HG02943 (cell line): ENCODE results near the gene CD302.
A peak's percentile ranks its signal among the peaks of the same experiment; 100 is the strongest.
"Not testable (repeated sequence)": the region's sequence is repeated elsewhere in the genome, so short reads cannot be mapped to it uniquely, and the experiment has no call there.

Source experiments
- ATAC-seq: cut with Tn5 transposase; IDR thresholded peaks from one replicate; pipeline ENCODE4 v1.9.1; 2021; ENCODE audit warnings: mild to moderate bottlenecking, low read depth, moderate library complexity; ENCODE audit not compliant: unreplicated experiment

Gene CD302

GRCh38 chr2:159797543-159798375 is at the start of gene CD302:
Gene CD302 (minus strand): TSS chr2:159798208. CDS start chr2:159798198, 10 bp downstream.
- ATAC-seq, result peak; percentile 57

GRCh38 chr2:159846564-159846963 is 48.6 kb upstream of the CD302 start:
- ATAC-seq, result no peak

- no peak for ATAC-seq
Observed at GRCh38 chr2:159840616-159841015, 42.6 kb upstream of the CD302 start.

GRCh38 chr2:159832858-159833257 is 34.9 kb upstream of the CD302 start:
- no peak for ATAC-seq

GRCh38 chr2:159832026-159832425 is 34.0 kb upstream of the CD302 start:
- ATAC-seq, result no peak

- ATAC-seq, result no peak
Observed at GRCh38 chr2:159829376-159829775, 31.4 kb upstream of the CD302 start.

- no peak for ATAC-seq
Observed at GRCh38 chr2:159828738-159829137, 30.7 kb upstream of the CD302 start.

GRCh38 chr2:159822478-159822833 is 24.4 kb upstream of the CD302 start:
- ATAC-seq, result not testable (repeated sequence)

- not testable (repeated sequence) for ATAC-seq
Observed at GRCh38 chr2:159821775-159822477, 23.9 kb upstream of the CD302 start.

- ATAC-seq, result no peak
Observed at GRCh38 chr2:159818940-159819339, 20.9 kb upstream of the CD302 start.

- no peak for ATAC-seq
Observed at GRCh38 chr2:159817283-159817682, 19.3 kb upstream of the CD302 start.

- ATAC-seq, result no peak
Observed at GRCh38 chr2:159811232-159811631, 13.2 kb upstream of the CD302 start.

GRCh38 chr2:159808032-159808425 is 10.0 kb upstream of the CD302 start:
- ATAC-seq, result no peak

GRCh38 chr2:159807183-159808031 is 9.4 kb upstream of the CD302 start:
- no peak for ATAC-seq

GRCh38 chr2:159804941-159805340 is 6.9 kb upstream of the CD302 start:
- no peak for ATAC-seq

- no peak for ATAC-seq
Observed at GRCh38 chr2:159803235-159803962, 5.4 kb upstream of the CD302 start.

GRCh38 chr2:159802673-159803072 is 4.7 kb upstream of the CD302 start:
- no peak for ATAC-seq

- no peak for ATAC-seq
Observed at GRCh38 chr2:159799833-159800232, 1.8 kb upstream of the CD302 start.

- no peak for ATAC-seq
Observed at GRCh38 chr2:159798376-159798725, 343 bp upstream of the CD302 start.

- no peak for ATAC-seq
Observed at GRCh38 chr2:159797225-159797542, 824 bp downstream of the CD302 start.
